ENCODE data around the gene ITIH3.

The ITIH3 gene

DNA sequence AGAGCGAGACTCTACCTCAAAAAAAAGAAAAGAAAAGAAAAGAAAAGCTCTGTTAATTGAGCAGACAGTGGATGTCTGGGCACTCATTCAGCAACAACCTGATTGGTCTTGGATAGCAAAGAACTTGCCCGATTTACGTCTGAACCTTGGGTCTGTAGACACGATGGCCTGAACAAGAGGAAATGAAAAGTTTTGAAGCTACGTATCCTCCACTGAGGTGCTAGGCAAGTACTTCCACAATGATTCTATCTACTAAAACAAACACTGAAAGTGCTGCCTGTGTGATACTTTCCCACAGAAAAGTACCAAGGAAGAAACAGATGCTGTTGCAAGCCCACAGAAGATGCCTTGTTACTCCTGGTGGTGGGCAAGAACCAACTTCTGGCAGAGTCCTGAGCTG, 62.1 kb downstream of the ITIH3 start:
- TF ChIP-seq ZFX (IDR thresholded peaks at IDR 0.05): no peak
- TF ChIP-seq, protein P1, sequence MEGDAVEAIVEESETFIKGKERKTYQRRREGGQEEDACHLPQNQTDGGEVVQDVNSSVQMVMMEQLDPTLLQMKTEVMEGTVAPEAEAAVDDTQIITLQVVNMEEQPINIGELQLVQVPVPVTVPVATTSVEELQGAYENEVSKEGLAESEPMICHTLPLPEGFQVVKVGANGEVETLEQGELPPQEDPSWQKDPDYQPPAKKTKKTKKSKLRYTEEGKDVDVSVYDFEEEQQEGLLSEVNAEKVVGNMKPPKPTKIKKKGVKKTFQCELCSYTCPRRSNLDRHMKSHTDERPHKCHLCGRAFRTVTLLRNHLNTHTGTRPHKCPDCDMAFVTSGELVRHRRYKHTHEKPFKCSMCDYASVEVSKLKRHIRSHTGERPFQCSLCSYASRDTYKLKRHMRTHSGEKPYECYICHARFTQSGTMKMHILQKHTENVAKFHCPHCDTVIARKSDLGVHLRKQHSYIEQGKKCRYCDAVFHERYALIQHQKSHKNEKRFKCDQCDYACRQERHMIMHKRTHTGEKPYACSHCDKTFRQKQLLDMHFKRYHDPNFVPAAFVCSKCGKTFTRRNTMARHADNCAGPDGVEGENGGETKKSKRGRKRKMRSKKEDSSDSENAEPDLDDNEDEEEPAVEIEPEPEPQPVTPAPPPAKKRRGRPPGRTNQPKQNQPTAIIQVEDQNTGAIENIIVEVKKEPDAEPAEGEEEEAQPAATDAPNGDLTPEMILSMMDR (conservative IDR thresholded peaks at IDR 0.05): no peak
- H3K27ac ChIP-seq: no peak overlapping the region

DNA sequence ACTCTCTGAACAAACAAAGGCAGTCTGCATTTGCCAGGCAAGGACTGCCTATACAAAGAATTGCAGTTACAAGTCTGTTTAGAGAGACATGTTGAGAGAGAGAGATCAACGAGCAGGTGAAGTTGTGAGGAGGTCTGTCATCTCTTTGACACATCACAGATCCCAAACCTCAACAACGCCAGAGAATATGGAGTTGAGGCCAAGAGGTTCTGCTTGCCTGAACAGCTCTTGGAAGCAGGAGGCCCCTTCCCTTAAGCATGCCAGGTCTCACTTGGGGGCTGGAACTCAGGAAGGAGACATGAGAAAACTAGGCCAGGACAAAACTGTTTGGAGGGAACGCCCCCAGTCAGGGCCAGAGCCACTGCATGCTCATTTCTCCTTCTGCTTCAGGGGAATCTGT, 62.5 kb downstream of the ITIH3 start:
- H3K27ac ChIP-seq: no peak overlapping the region
- TF ChIP-seq ZFX (IDR thresholded peaks at IDR 0.05): no peak
- TF ChIP-seq, protein P1 (conservative IDR thresholded peaks at IDR 0.05): no peak

- TF ChIP-seq, protein P1 (conservative IDR thresholded peaks at IDR 0.05): no peak
- no peak for TF ChIP-seq ZFX (IDR thresholded peaks at IDR 0.05)
Measured at GRCh38 chr3:52857864-52858263, 63.3 kb downstream of the ITIH3 start.

More at GRCh38 chr3:52857864-52858263, 63.3 kb downstream of the ITIH3 start:
- no peak overlapping the region for H3K27ac ChIP-seq

Data from C4-2B (cell line).